Brain pericyte (primary cell): ENCODE results near the gene SOX6.

Source experiments
- DNase-seq: peaks from one replicate; pipeline ENCODE4 v3.0.0-alpha.2; 2012; ENCODE audit warnings: low read depth, low spot score

Gene SOX6

GRCh38 chr11:16191212-16191867 is 165.0 kb downstream of the SOX6 start:
- DNase-seq: no peak

GRCh38 chr11:16186680-16187079 is 169.7 kb downstream of the SOX6 start:
- DNase-seq: no peak

- no peak for DNase-seq
These were observed 171.3 kb downstream of the SOX6 start for GRCh38 chr11:16185042-16185441.

- peak; percentile 52 for DNase-seq
These were observed 171.8 kb downstream of the SOX6 start for GRCh38 chr11:16184588-16184987.

- DNase-seq: no peak
These were observed 173.8 kb downstream of the SOX6 start for GRCh38 chr11:16182553-16182952.

GRCh38 chr11:16180868-16181267 is 175.5 kb downstream of the SOX6 start:
- no peak for DNase-seq

- DNase-seq: no peak
These were observed 176.7 kb downstream of the SOX6 start for GRCh38 chr11:16179676-16180075.

- DNase-seq: no peak
These were observed 178.1 kb downstream of the SOX6 start for GRCh38 chr11:16178273-16178672.

GRCh38 chr11:16177688-16178087 is 178.7 kb downstream of the SOX6 start:
- DNase-seq: no peak

GRCh38 chr11:16173798-16174197 is 182.5 kb downstream of the SOX6 start:
- DNase-seq: no peak

- DNase-seq: no peak
These were observed 184.5 kb downstream of the SOX6 start for GRCh38 chr11:16171882-16172281.

- no peak for DNase-seq
These were observed 186.1 kb downstream of the SOX6 start for GRCh38 chr11:16169956-16170847.

GRCh38 chr11:16169541-16169940 is 186.8 kb downstream of the SOX6 start:
- DNase-seq: no peak

- no peak for DNase-seq
These were observed 188.4 kb downstream of the SOX6 start for GRCh38 chr11:16167706-16168487.

GRCh38 chr11:16166571-16166970 is 189.8 kb downstream of the SOX6 start:
- no peak for DNase-seq

GRCh38 chr11:16160146-16160545 is 196.2 kb downstream of the SOX6 start:
- DNase-seq: no peak

- DNase-seq: no peak
These were observed 197.8 kb downstream of the SOX6 start for GRCh38 chr11:16158426-16158994.

GRCh38 chr11:16157327-16157726 is 199.0 kb downstream of the SOX6 start:
- no peak for DNase-seq

GRCh38 chr11:16155448-16155847 is 200.9 kb downstream of the SOX6 start:
- DNase-seq: no peak

- DNase-seq: no peak
These were observed 201.5 kb downstream of the SOX6 start for GRCh38 chr11:16154715-16155396.

GRCh38 chr11:16153951-16154350 is 202.4 kb downstream of the SOX6 start:
- DNase-seq: no peak
